ENCODE data around the gene ZBTB7C. TPM values are rescaled to one million over a fixed set of nuclear protein-coding genes. Genes with fewer than 3 reads are reported as not detected.

Gene ZBTB7C
- total and polyA plus RNA-seq, 9 of the 15 experiments (the other 6 are each of a cell fraction or from before 2014, with no cell fraction given), result not detected

- peaks cover 0 to 18% of the 10 kb centered on the region in 2 experiments; a peak in 2 of 5 replicates for H3K27me3 ChIP-seq (ENCODE audit: control insufficient read depth in 2 of 2, insufficient read depth in 2 of 2, low read length in 2 of 2)
- no peak for ATAC-seq
- BruUV-seq (replicated peaks), result no TSS peak
These were observed 235.6 kb downstream of the ZBTB7C start for GRCh38 chr18:48173557-48173956.

More at GRCh38 chr18:48173557-48173956, 235.6 kb downstream of the ZBTB7C start:
- ChIA-PET CTCF (ENCODE audit: low intra/inter-chr PET ratio) (no interaction called here), POLR2A (no interaction called here)
- Histone ChIP-seq H3K9me1 (ENCODE audit: control insufficient read depth, insufficient read depth, low read length) (no peaks in the 10 kb centered on the region), H3K4me2 (ENCODE audit: insufficient read depth, low read length) (no peak overlapping the region), H3K9ac (ENCODE audit: insufficient read depth in 1 of 2, low read depth in 2 of 2, low read length in 2 of 2) (no peak overlapping the region), H3K9me3 (replicated peaks; ENCODE audit: control insufficient read depth, insufficient read depth, low read depth, low read length) (no peaks in the 10 kb centered on the region), H3K27ac (ENCODE audit: extremely low read depth, low read depth, low read length) (no peak overlapping the region), H3K4me3 (no peak overlapping the region), H2AFZ (ENCODE audit: low read depth, low read length) (no peak overlapping the region), H3K36me3 (ENCODE audit: control insufficient read depth, insufficient read depth, low read length) (no peaks in the 10 kb centered on the region), H3K4me1 (replicated peaks in 1 of 2; ENCODE audit: control insufficient read depth in 2 of 2, insufficient read depth in 2 of 2, low read length in 2 of 2) (no peaks in the 10 kb centered on the region), H4K20me1 (replicated peaks; ENCODE audit: control insufficient read depth, insufficient read depth, low read length) (0 out of 2 replicates have a peak, but pooled peaks cover 5% of the 10 kb centered on the region), H3K79me2 (ENCODE audit: control insufficient read depth, insufficient read depth, low read length) (no peaks in the 10 kb centered on the region)
- in situ Hi-C loops (cut with MboI), result no loop called here
- intact Hi-C loops (cut with micrococcal nuclease), result no loop called here
- FAIRE-seq (no peak), DNase-seq (ENCODE audit: extremely low read depth in 1 of 4, low spot score in 3 of 4) (no peak)
- TF ChIP-seq CSDE1 (IDR thresholded peaks at IDR 0.05), result no peak
- TF ChIP-seq NBN (IDR thresholded peaks at IDR 0.05; ENCODE audit: low read depth), result no peak
- no peak for TF ChIP-seq HES1 (IDR thresholded peaks at IDR 0.05; ENCODE audit: low read depth)
- no peak for TF ChIP-seq NFIC (IDR thresholded peaks at IDR 0.05)
- no peak for TF ChIP-seq ZNF23 (CRISPR knock-in tag; IDR thresholded peaks at IDR 0.05)
- TF ChIP-seq PHTF2 (CRISPR knock-in tag; IDR thresholded peaks at IDR 0.05), result no peak
- no peak for TF ChIP-seq FOXK1 (CRISPR knock-in tag; IDR thresholded peaks at IDR 0.05; ENCODE audit: borderline replicate concordance)
- no peak for TF ChIP-seq ZNF398 (CRISPR knock-in tag; IDR thresholded peaks at IDR 0.05)
- TF ChIP-seq, protein P1, sequence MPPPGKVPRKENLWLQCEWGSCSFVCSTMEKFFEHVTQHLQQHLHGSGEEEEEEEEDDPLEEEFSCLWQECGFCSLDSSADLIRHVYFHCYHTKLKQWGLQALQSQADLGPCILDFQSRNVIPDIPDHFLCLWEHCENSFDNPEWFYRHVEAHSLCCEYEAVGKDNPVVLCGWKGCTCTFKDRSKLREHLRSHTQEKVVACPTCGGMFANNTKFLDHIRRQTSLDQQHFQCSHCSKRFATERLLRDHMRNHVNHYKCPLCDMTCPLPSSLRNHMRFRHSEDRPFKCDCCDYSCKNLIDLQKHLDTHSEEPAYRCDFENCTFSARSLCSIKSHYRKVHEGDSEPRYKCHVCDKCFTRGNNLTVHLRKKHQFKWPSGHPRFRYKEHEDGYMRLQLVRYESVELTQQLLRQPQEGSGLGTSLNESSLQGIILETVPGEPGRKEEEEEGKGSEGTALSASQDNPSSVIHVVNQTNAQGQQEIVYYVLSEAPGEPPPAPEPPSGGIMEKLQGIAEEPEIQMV (tag; conservative IDR thresholded peaks at IDR 0.05; ENCODE audit: low read depth), result no peak
- TF ChIP-seq, protein P2, sequence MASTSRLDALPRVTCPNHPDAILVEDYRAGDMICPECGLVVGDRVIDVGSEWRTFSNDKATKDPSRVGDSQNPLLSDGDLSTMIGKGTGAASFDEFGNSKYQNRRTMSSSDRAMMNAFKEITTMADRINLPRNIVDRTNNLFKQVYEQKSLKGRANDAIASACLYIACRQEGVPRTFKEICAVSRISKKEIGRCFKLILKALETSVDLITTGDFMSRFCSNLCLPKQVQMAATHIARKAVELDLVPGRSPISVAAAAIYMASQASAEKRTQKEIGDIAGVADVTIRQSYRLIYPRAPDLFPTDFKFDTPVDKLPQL (IDR thresholded peaks at IDR 0.05; ENCODE audit: extremely low read depth, insufficient read length), result no peak
- TF ChIP-seq, protein P3, sequence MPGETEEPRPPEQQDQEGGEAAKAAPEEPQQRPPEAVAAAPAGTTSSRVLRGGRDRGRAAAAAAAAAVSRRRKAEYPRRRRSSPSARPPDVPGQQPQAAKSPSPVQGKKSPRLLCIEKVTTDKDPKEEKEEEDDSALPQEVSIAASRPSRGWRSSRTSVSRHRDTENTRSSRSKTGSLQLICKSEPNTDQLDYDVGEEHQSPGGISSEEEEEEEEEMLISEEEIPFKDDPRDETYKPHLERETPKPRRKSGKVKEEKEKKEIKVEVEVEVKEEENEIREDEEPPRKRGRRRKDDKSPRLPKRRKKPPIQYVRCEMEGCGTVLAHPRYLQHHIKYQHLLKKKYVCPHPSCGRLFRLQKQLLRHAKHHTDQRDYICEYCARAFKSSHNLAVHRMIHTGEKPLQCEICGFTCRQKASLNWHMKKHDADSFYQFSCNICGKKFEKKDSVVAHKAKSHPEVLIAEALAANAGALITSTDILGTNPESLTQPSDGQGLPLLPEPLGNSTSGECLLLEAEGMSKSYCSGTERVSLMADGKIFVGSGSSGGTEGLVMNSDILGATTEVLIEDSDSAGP (CRISPR knock-in tag; IDR thresholded peaks at IDR 0.05), result no peak
- no peak for TF ChIP-seq ZNF146 (CRISPR knock-in tag; IDR thresholded peaks at IDR 0.05; ENCODE audit: unreplicated experiment)
- TF ChIP-seq NFYB (IDR thresholded peaks at IDR 0.05; ENCODE audit: extremely low read depth, insufficient read length), result no peak
- TF ChIP-seq DPF2 (IDR thresholded peaks at IDR 0.05), result no peak
- TF ChIP-seq GABPB2 (CRISPR knock-in tag; conservative IDR thresholded peaks at IDR 0.05), result no peak
- 0% methylated on average over 2 of the region's 2 CpGs for WGBS (ENCODE audit: insufficient coverage, low coverage, missing lambda C conversion rate)

Measured in K562 (cell line).